Measurements from ENCODE around the gene GSPT1.

GSPT1 gene

DNA sequence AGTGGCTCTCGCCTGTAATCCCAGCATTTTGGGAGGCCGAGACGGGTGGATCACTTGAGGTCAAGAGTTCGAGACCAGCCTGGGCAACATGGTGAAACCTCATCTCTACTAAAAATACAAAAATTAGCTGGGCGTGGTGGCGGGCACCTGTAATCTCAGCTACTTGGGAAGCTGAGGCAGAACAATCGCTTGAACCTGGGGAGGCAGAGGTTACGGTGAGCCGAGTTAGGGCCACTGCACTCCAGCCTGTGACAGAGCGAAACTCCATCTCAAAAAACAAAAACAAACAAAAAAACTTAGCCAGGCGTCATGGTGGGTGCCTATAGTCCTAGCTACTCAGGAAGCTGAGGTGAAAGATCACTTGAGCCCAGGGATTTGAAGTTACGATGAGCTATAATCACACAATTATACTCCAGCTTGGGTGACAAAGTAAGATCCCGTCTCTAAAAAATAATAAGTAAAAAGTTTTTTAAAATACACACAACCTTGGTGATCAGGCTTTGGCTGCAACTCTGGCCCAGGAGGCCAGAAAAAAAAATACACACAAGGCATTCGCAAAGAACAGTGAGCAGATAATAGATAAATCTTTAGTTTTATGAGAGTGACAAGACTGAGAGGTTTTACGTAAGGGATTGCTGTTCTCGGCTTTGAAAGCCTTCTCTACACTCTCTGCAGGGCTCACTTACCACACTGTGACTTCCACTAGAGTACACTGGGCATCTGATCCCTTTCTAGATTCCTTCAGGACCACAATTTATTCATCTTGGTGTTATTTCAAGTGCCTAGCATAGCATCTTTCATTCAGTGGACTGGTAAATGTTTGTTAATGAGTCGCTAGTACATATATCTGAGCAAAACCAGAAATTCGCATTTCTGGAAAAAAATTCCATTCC lies 5.9 kb downstream of the GSPT1 start:
- no peak for DNase-seq

DNA sequence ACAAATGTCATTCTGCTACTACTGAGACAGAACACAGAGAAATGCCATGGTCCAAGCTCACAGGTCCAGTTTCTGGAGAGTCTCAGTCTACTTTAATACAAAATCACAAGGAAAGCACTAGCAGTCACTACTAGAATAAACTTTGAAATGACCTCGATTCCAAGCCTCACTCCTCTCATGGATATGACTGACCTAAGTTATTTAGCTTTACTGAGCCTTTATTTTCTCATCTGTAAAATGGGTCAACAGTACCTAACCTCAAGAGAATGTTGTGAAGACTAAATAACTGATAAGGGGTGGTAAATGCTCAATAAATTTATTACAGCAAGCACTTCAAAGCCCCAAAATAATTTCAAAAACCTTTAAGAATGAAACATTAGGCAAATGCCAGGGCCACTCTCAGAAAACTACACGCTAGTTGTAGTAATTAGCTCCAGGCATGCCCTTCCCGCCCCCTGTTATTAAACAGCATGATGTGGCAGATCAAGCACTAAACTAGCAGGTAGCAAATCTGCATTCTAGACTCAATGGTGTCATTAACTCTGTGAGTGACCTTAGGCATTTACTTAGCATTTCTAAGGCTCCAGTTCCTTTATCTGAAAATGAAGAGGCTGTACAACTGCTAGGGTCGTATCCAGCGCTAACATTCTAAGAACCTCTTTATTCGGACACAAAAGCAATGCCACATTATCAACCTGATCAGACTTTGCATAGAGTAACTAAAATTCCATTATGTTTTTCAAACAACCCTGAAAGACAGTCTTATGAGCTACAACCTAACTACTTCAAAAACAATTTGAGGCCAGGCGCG lies 8.4 kb downstream of the GSPT1 start:
- no peak for DNase-seq

DNA sequence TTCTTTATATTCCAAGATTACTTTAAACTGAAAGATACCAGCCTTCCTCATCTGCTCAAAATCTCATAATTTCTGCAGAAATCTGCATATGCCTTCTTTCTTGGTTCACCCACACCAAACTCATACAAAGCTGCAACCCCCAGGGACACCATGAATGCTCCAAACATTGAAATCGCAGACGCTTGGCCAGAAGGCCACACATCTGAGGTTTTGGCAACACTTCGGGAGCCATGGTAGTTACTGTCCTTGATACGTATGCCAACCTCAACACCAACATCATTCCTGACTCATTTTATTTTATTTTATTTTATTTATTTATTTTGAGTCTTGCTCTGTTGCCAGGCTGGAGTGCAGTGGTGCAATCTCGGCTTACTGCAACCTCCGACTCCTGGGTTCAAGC lies 11.8 kb downstream of the GSPT1 start:
- no peak for DNase-seq

DNA sequence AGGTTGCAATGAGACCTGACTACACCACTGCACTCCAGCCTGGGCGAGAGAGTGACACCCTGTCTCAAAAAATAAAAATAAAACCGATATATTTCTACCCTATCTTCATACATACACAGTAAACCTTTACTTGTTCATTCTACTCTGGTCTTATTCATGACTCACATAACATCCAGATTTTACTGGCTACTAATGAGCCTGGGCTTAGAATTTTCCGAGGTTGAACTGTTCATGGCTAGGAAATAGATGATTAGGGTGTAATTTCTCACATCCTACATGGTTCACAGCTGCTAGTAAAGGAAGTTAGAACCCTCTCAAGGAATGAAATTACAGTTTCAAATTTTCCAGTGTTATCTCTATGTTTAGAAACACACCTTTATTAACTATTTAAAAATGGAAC lies 14.7 kb downstream of the GSPT1 start:
- DNase-seq, result no peak

DNA sequence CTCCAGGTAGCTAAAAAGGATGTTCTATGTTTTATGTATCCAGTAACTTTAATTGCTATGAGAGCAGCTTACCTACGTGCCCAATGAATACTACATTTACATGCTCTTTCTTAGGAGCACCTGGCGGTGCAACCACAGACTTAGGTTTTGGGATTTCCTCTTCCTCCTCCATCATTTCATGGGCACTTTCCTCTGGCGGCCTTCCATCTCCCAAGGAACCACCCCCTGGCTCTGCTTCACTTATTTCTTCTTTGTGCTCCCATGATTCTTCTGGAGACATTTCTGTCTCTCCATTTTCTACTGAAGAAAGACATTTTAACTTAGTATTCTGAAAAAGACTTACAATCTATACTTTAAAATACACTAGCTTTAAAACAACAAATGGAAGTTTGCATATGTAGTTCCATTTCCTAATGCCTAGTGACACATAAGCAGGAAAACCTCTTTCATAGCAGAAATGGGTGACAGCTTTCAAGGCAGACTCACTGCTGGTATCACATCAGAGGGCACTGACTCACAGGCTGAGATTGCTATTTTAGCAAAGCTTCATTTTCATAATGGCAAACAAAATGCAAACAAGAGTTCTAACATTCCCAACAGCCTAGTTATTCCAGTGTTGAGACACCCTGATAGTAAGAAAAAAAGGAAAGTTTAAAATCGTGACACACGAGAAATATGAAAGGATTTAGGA lies 19.1 kb downstream of the GSPT1 start:
- no peak for DNase-seq

DNA sequence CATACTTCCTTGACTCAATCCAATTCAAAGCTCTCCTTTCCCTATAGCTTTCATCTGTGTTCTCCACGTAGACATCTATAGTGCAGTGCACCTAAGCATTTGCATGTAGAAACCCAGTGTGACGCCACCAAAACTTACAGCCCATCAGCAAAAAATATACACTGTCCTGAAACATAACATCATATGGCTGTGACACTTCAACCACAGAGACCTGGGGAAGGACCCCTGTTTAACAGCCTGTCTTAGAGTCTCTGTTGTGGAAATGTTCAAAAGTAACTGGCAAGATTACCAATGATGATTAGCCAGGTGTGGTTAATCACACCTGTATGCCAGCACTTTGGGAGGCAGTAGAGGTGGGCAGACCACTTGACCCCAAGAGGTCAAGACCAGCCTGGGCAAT lies 22.2 kb downstream of the GSPT1 start:
- DNase-seq, result no peak

DNA sequence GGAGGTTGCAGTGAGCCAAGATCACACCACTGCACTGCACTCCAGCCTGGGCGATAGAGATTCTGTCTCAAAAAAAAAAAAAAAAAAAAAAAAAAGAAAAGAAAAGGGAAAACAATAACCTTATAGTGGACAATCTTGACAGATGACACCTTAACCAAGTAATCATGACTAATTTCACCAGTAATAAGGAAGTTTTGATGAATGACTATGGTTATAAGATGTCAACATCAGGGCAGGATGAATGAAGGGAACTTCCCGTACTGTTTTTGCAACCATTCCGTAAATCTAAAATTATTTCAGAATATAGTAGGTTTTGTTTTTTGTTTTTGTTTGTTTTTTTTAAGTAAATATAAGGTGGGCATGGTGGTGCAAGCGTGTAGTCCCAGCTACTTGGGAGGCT lies 23.0 kb downstream of the GSPT1 start:
- DNase-seq, result no peak

DNA sequence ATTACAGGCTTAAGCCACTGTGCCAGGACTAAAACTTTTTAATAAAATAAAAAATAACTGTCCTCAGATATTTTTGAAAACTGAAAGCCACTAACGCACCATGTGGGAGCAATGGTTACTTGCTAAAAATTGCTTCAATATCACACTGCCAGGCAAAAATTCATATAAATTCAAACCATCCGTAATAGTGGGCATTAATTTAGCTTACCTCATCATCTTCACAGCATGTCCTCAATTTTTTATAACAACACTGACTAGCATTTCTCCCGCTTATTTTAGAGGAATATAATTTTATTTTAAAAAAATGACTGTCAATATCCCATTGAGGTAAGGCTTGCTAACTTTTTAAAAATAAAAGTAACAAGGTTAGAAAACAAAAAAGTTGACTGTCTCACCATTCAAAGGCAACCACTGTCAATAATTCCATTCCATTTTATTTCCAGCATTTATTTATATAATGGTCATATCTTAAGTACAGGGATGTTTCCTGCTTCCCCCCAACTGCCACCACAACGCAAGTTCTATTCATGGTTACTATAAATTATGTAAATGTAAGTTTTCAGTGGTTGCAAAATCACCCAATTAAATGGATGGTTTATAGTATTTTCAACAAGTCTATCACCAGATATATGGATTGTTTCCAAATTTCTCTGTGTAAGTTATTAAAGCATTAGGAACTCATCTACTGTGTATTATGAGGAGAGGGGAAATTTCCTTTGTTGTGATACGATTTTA lies 25.4 kb downstream of the GSPT1 start:
- DNase-seq, result no peak

DNA sequence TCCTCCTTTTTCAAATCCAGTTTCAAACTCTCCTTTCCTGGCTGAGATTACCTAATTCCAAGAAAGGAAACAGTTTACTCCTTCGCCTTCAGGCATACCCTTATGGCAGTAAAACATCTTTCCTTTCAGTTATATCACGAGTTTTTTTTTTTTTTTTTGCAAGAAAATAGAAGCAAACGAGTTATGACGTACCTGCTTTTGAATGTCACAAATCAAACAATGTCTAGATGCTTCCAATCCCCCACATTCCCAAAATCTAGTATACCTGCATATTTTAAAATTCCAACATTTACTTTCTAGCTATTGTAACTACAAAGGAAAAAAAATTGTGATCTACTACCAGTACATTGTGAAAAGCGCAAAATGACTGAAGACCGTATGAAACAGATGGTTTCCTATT lies 28.9 kb downstream of the GSPT1 start:
- DNase-seq, result no peak

DNA sequence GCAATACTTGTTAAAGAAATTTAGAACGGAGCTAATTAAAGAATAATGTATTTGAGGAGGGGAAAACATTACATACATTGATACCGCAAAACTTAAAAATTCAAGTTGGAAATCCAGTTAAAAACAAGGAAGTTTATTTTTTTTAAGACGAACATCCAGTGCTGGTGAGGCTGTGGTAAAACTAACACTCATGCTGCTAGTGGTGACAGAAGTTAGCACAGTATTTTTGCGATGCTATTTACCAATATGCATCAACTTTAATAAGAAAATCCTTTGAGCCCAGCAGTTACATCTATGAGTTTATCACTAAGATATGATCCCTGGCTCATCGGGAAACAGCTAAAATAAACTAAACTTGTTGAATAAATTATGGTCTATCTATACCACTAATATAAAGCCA lies 31.7 kb downstream of the GSPT1 start:
- no peak for DNase-seq

DNA sequence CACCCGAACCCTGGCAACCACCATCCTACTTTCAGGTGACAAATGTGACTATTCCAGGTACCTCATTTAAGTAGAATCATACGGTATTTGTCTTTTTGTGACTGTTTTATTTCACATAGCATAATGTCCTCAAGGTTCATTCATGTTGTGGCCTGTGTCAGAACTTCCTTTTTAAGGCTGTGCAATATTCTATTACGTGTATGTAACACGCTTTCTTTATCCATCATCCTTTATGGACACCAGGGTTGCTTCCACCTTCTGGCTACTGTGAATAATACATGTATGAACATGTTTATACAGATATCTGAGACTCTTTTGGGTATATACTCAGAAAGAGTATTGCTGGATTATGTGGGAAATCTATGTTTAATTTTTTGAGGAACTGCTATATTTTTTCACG lies 35.7 kb downstream of the GSPT1 start:
- no peak for DNase-seq

DNA sequence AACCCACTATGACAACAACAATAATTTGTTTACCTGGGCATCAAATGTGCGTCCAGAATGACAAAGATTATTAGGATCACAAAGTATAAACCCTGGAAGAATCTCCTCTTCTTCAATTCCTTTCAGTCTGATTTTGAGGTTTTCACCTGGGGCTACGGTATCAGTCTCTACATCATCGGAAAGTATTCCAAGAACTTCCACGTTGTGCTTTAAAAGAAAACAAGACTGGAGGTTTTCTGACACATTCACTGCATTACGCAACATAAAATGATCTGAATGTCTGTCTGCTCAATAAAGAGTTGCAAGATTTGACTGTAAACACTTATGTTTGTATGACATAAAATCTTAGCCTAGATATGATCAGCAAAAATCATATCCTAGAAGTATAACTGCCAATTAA lies 38.4 kb downstream of the GSPT1 start:
- no peak for DNase-seq

DNA sequence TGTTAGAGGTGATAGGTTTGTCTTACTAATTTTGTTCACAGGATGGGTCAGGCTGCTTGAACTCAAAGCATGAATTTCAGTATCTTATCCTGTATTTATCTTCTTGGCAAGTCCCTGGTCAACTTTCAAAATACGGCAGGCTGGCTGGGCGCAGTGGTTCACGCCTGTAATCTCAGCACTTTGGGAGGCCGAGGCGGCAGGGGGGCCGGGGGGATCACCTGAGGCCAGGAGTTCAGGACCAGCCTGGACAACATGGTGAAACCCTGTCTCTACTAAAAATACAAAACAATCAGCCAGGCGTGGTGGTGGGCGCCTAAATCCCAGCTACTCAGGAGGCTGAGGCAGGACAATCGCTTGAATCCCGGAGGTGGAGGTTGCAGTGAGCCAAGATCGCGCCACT lies 39.5 kb downstream of the GSPT1 start:
- DNase-seq, result no peak

DNA sequence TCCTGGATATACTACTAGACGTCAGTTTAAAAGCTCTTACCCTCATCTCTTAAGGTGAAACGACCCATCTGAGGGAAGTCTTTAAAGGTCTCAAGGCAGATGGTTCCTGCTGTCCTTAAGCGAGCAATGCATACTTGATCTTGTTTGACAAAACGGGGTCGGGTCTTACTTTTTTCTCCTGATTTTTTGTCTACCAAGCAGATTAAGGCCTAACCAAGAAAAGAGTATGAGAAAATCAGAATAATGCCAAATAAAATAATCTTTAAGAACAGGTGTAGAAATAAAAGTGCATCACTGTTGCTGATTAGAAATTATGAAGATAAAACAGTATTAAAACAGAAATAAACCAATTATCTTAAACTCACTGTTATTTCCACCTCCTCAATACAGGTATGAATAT lies 40.0 kb downstream of the GSPT1 start:
- no peak for DNase-seq

DNA sequence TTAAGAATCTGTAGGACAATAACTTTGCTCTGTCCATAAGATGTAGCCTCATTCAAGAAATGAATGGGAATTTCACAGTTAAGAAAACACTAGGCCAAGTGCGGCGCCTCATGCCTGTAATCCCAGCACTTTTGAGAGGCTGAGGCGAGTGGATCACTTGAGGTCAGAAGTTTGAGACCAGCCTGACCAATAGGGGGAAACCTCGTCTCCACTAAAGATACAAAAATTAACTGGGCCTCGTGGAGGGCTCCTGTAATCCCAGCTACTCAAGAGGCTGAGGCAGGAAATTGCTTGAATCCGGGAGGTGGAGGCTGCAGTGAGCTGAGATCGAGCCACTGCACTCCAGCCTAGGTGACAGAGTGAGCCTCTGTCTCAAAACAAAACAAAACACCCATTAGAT lies 44.6 kb downstream of the GSPT1 start:
- no peak for DNase-seq

DNA sequence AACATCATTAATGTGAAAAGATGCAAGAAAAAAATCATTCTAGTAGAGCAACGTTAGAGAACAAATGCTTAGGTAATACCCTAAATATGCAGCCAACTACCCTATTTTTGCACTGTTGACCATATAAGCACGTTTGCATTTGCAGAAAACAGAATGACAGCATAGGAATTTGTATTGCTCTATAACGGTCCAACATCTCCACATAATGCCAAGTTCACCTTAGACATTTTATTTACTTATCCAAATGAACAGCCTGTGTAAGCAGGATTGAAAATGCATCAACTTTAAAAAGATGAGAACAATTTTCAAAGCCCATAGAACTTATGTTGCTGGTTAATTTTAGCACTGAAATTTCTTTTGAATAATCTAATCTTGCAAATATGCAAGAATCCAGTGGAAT lies 45.4 kb downstream of the GSPT1 start:
- no peak for DNase-seq

DNA sequence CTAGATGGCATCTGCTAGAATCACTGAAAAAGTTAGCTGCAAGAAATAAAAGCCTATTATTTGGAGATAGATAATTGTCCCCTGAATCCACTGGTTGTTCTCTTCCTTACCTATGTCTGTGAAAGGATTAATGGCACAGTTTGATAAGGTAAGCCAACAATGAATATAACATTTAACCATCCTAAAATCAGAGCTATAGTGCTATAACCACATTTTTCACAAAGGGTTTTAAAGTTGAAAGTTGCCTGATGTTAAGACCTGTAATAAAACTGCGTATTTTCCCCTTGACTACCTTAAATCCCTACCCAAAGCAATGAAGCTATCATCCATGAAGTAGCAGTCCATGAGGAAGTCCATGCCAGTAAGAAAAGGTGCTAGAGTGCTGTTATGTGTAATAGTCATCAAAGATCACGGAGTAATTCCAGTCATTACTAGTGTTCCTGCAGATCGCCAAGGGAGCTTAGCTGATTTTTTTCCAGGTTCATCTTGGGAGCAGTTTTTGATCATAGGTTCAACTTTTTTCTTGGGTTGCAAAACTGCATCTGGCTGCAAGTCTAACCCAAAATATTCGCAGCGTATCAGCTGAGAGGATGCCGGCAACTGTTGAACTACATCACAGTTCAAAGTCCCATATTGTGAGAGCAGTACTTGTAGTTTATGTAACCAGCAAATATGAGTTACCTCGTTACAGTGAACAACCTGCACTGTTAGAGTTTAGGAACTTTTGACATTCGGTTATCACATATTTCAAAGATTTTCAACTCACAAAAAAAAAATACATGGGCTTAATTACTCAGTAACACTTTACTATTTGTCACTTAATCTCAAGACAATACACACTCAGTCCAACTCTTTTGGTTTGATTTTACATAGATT lies 46.2 kb downstream of the GSPT1 start:
- no peak for DNase-seq

DNA sequence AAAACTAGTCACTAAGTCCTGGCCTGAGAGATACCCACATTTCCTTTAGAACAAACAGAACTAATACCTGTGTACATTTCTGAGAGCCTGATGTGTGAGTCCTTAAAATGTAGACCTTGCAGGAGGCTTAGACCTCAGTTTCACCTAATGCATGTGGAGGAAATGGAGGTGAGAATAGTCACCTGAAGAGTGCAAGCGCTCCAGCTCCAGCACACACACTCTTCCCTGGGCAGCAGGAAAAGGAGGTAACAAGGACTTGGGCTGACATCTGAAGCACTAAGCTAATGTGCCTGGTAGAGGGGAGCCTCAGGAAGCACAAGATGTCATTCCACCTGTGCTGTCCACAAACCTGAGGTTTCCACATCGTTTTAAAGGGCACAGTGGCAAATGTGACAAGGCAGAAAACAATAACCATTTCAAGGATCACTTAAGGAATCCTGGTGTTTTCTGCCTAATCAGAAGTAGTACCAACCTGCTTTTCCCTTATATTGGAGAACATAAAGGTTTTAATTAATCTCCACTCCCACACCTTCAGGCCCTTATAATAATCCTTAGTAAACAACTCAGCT lies 47.3 kb downstream of the GSPT1 start:
- DNase-seq, result no peak

DNA sequence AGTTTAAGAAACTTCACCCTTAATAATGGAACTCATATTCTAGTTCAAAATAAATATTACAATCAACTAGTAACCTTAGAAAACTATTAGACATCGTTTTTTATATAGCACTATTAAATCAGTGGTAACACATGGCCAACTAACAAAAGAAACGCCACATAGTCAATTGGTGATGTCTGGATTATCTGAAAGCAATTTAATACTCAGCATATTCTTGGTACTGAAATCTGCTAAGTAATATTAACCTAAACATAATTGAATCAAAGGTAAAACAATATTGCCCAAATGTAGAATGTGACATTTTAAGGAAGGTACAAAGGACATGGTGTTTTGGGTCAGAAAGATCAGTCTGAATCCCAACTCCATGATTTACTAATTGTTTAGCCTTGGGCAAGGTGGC lies 53.3 kb downstream of the GSPT1 start:
- DNase-seq, result no peak

DNA sequence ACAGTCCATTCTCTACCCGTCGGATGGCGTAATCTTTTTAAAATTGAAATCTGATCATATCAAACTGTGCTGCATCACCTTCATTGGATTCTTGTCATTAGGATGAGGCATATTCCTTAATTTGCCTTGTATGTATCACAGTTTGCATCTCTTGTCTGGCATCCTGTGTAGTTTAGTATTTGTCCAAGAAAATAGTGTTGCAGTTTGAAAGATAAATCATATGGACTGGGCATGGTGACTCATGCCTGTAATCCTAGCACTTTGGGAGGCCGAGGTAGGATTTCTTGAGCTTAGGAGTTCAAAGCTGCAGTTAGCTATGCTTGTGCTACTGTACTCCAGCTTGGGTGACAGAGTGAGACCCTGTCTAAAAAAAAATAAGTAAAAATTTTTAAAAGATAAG lies 58.6 kb downstream of the GSPT1 start:
- no peak for DNase-seq

DNA sequence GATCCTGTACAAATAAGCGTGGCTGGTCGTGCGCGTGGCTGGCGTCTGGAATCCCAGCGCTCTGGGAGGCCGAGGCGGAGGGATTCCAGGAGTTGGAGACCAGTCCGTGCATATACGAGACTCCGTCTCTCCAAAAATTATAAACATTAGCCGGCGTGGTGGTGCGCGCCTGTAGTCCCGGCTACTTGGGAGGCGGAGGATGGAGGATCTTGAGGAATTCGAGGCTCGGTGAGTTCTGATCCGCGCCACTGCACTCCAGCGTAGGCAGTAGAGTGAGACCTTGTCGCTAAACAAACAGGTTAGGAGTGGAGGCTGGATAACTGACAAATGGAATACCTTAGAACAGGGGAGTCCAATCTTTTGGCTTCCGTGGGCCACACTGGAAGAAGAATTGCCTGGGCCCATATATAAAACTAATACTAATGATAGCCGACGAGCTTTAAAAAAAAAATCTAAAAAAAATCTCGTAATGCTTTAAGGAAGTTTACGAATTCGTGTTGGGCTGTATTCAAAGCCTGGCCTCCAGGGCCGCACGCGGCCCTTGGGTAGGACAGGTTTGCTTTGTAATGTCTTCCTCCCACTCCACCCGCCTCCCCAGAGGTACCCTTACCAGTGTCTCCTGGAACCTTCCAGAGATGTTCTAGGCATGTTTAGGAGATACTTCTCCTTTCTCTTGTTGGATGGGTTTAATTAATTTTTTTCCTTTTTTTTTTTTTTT lies 63.5 kb downstream of the GSPT1 start:
- DNase-seq, result no peak

Measured in GOT3 (cell line).